H1 (cell line): Measurements from ENCODE around the gene SOX8. TPM values are rescaled to one million over a fixed set of nuclear protein-coding genes. Genes with fewer than 3 reads are reported as not detected.

Experiments
- ATF3 ChIP-seq: IDR thresholded peaks from 2 replicates; pipeline ENCODE4 v1.6.1; 2011; ENCODE audit warnings: low read depth, mild to moderate bottlenecking, low read length; ENCODE audit not compliant: insufficient read depth
- POLR2A ChIP-seq, 2 experiments: IDR thresholded peaks; 1 replicate in 1 of 2; 2 replicates in 1 of 2; pipeline ENCODE4 v1.6.1; 2011; ENCODE audit warnings: low read depth in 2 of 2, low read length in 2 of 2, mild to moderate bottlenecking in 2 of 2; ENCODE audit errors: control extremely low read depth in 1 of 2
- RBBP5 ChIP-seq: IDR thresholded peaks from 2 replicates; pipeline ENCODE4 v1.7.1; 2012; ENCODE audit warnings: low read depth, mild to moderate bottlenecking, inconsistent platforms, low read length, moderate library complexity, borderline replicate concordance
- SIN3A ChIP-seq, 2 experiments: IDR thresholded peaks in 1 of 2; conservative IDR thresholded peaks in 1 of 2; 2 replicates each; pipeline ENCODE4 v1.6.1; 2011 to 2012; ENCODE audit warnings: low read length in 2 of 2, improper control_type of control experiment in 1 of 2, low read depth in 1 of 2, mild to moderate bottlenecking in 1 of 2
- TEAD4 ChIP-seq: IDR thresholded peaks from 2 replicates; pipeline ENCODE4 v1.6.1; 2012; ENCODE audit warnings: low read depth, low read length, inconsistent platforms, mixed read lengths
- polyA plus RNA-seq, 7 experiments: library from polyadenylated mRNA; depleted of rRNA in 3 of 7; stranded (reverse) in 5 of 7; unstranded in 2 of 7; fragments of >200 nt in 5 of 7; fragments of 200-250 nt in 2 of 7; gene quantifications; 1 replicate in 5 of 7; 2 replicates in 1 of 7; 4 replicates in 1 of 7; pipeline versions ENCODE4 v1.2.1 to v1.2.3, GENCODE V29; 2011 to 2013; ENCODE audit warnings: missing spikeins in 2 of 7, mixed read lengths in 2 of 7
- total RNA-seq: library from RNA; stranded (reverse); fragmentation: NEBNext Ultra II Directional; extraction: Animal tissue kit (Norgen Biotek cat#: 25700); gene quantifications from 2 replicates; pipeline ENCODE4 v1.2.1, GENCODE V29; 2021

SOX8 gene
- total and polyA plus RNA-seq, 2 of the 8 experiments (the other 6 are each of a cell fraction or from before 2014, with no cell fraction given): 2.2 to 5.7 TPM

- TF ChIP-seq RBBP5: no peak
- no peak for TF ChIP-seq SIN3A (conservative IDR thresholded peaks at IDR 0.05 in 1 of 2, IDR thresholded peaks at IDR 0.05 in 1 of 2; ENCODE audit: low read depth in 1 of 2, low read length in 2 of 2)
- TF ChIP-seq POLR2A (IDR thresholded peaks at IDR 0.05; ENCODE audit: control extremely low read depth in 1 of 2, low read depth in 2 of 2, low read length in 2 of 2): no peak
- TF ChIP-seq TEAD4: no peak
- TF ChIP-seq ATF3: no peak
These were observed 51.6 kb downstream of the SOX8 start (continued) for GRCh38 chr16:1033128-1033679.
